Measurements from ENCODE around the gene CHCHD1.

- TF ChIP-seq POLR2AphosphoS5 (IDR thresholded peaks at IDR 0.05; ENCODE audit: low read depth, low read length) = no peak
- no peak for TF ChIP-seq SPI1 (IDR thresholded peaks at IDR 0.05; ENCODE audit: low read depth, low read length)
- TF ChIP-seq POLR2A (IDR thresholded peaks at IDR 0.05; ENCODE audit: low read depth, low read length) = no peak
- TF ChIP-seq TAF1 (IDR thresholded peaks at IDR 0.05; ENCODE audit: low read depth, low read length) = no peak
- no peak for TF ChIP-seq PAX5 (IDR thresholded peaks at IDR 0.05; ENCODE audit: insufficient read depth, low read length, severe bottlenecking)
- no peak for TF ChIP-seq POU2F2 (IDR thresholded peaks at IDR 0.05; ENCODE audit: low read depth, low read length)
Observed at GRCh38 chr10:73786512-73786885, 4.7 kb downstream of the CHCHD1 start.

Data from GM12891 (cell line).